Endothelial cell of umbilical vein (primary cell): ENCODE results near the gene PITPNM2. TPM values are rescaled to one million over a fixed set of nuclear protein-coding genes. Genes with fewer than 3 reads are reported as not detected.

Source experiments
- BruUV-seq: library from RNA; stranded (reverse); fragments of 400-500 nt; replicated peaks from 2 replicates; lab custom pipeline; 2021; lab: Mats Ljungman, UMichigan
- CTCF ChIA-PET: fragments of 300-600, 350-600 bp; sonication (Branson Sonifier 250); formaldehyde crosslinking; loops from one replicate; lab custom pipeline; 2021; ENCODE audit warnings: antibody characterized with exemption, inconsistent platforms; lab: Charles Lee
- POLR2A ChIA-PET: fragments of 300-600, 350-600 bp; sonication (Branson Sonifier 250); formaldehyde crosslinking; loops from one replicate; lab custom pipeline; 2021; ENCODE audit warnings: antibody characterized with exemption, inconsistent platforms; lab: Charles Lee
- DNase-seq: peaks from one replicate; pipeline ENCODE4 v3.0.0-alpha.2; 2011; ENCODE audit warnings: low read depth, low spot score
- FAIRE-seq: peaks from 2 replicates; lab custom pipeline; 2011; peaks lifted over from hg19 to GRCh38; lab: Jason Lieb, UNC
- H2AFZ ChIP-seq: 2 replicates; pipeline ENCODE4 v1.6.0; 2012; ENCODE audit warnings: low read depth, low read length, control low read depth, inconsistent platforms
- H3K27ac ChIP-seq: 2 replicates; pipeline ENCODE4 v1.5.1; 2011; ENCODE audit warnings: low read depth, mild to moderate bottlenecking, control low read depth, low read length, moderate library complexity; ENCODE audit not compliant: insufficient read depth
- H3K27me3 ChIP-seq, 2 experiments: 2 replicates each; pipeline versions ENCODE4 v1.6.0 to v1.6.1; 2011; ENCODE audit warnings: low read length in 2 of 2, mixed read lengths in 1 of 2; ENCODE audit not compliant: control insufficient read depth in 2 of 2, insufficient read depth in 2 of 2
- H3K36me3 ChIP-seq, 2 experiments: 2 replicates in 1 of 2; 3 replicates in 1 of 2; pipeline ENCODE4 v1.5.1; 2011; ENCODE audit warnings: low read length in 2 of 2, mild to moderate bottlenecking in 1 of 2, moderate library complexity in 1 of 2; ENCODE audit not compliant: control insufficient read depth in 2 of 2, insufficient read depth in 2 of 2; ENCODE audit errors: extremely low read depth in 1 of 2
- H3K4me1 ChIP-seq: 3 replicates; pipeline ENCODE4 v1.5.1; 2011; ENCODE audit warnings: mild to moderate bottlenecking, low read length; ENCODE audit not compliant: control insufficient read depth, insufficient read depth; ENCODE audit errors: extremely low read depth
- H3K4me2 ChIP-seq: 2 replicates; pipeline ENCODE4 v1.6.1; 2011; ENCODE audit warnings: low read length, control low read depth, mixed read lengths; ENCODE audit not compliant: insufficient read depth
- H3K4me3 ChIP-seq, 3 experiments: fragments of 200-600 bp in 1 of 3; sonication (generic), shearing (Covaris generic) in 1 of 3; replicated peaks in 1 of 3; 2 replicates each; pipeline ENCODE4 v1.5.1; 2011 to 2016; ENCODE audit warnings: control low read depth in 3 of 3, low read length in 3 of 3, mild to moderate bottlenecking in 2 of 3, inconsistent platforms in 1 of 3, low read depth in 1 of 3, moderate library complexity in 1 of 3; ENCODE audit not compliant: insufficient read depth in 1 of 3
- H3K79me2 ChIP-seq: 2 replicates; pipeline ENCODE4 v1.6.0; 2012; ENCODE audit warnings: low read length, inconsistent platforms; ENCODE audit not compliant: control insufficient read depth, insufficient read depth
- H3K9ac ChIP-seq: replicated peaks from 2 replicates; pipeline ENCODE3; 2011; ENCODE audit warnings: low read length, control low read depth; ENCODE audit not compliant: insufficient read depth; ENCODE audit errors: extremely low read depth
- H3K9me1 ChIP-seq: replicated peaks from 3 replicates; pipeline ENCODE4 v1.6.0; 2011; ENCODE audit warnings: mild to moderate bottlenecking, low read length; ENCODE audit not compliant: control insufficient read depth, insufficient read depth; ENCODE audit errors: extremely low read depth
- H3K9me3 ChIP-seq: replicated peaks from 2 replicates; pipeline ENCODE4 v1.5.1; 2012; ENCODE audit warnings: low read length, inconsistent platforms; ENCODE audit not compliant: control insufficient read depth, insufficient read depth
- H4K20me1 ChIP-seq: replicated peaks from 2 replicates; pipeline ENCODE3; 2011; ENCODE audit warnings: mild to moderate bottlenecking, low read length; ENCODE audit not compliant: control insufficient read depth, insufficient read depth; ENCODE audit errors: extremely low read depth
- CTCF ChIP-seq, 2 donors: IDR thresholded peaks; 1 replicate in 1 of 2; 2 replicates in 1 of 2; pipeline ENCODE4 v1.5.1; 2011; ENCODE audit warnings: low read length in 2 of 2, mild to moderate bottlenecking in 2 of 2, moderate library complexity in 2 of 2, control low read depth in 1 of 2, inconsistent platforms in 1 of 2, low read depth in 1 of 2; ENCODE audit not compliant: insufficient read depth in 1 of 2; ENCODE audit errors: extremely low read depth in 1 of 2
- EZH2 ChIP-seq: IDR thresholded peaks from 2 replicates; pipeline ENCODE4 v1.6.1; 2012; ENCODE audit warnings: borderline replicate concordance, low read depth, mild to moderate bottlenecking, moderate library complexity, low read length, inconsistent platforms; ENCODE audit not compliant: severe bottlenecking
- FOS ChIP-seq: IDR thresholded peaks from 2 replicates; pipeline ENCODE4 v1.6.1; 2011; ENCODE audit warnings: mild to moderate bottlenecking, low read length, moderate library complexity, borderline replicate concordance; ENCODE audit not compliant: insufficient read depth
- GATA2 ChIP-seq: IDR thresholded peaks from 2 replicates; pipeline ENCODE4 v1.7.0; 2011; ENCODE audit warnings: low read depth, mild to moderate bottlenecking, moderate library complexity, mixed read lengths, low read length; ENCODE audit not compliant: insufficient read length, insufficient read depth
- JUN ChIP-seq: IDR thresholded peaks from 2 replicates; pipeline ENCODE4 v1.6.1; 2011; ENCODE audit warnings: borderline replicate concordance, low read depth; ENCODE audit not compliant: insufficient read length, insufficient read depth
- MAX ChIP-seq: IDR thresholded peaks from 2 replicates; pipeline ENCODE4 v1.6.1; 2011; ENCODE audit not compliant: insufficient read depth, insufficient read length
- MYC ChIP-seq: IDR thresholded peaks from one replicate; pipeline ENCODE4 v1.6.1; 2011; ENCODE audit warnings: mild to moderate bottlenecking, low read depth, low read length
- POLR2A ChIP-seq: IDR thresholded peaks from 2 replicates; pipeline ENCODE4 v1.6.1; 2012; ENCODE audit warnings: low read depth, mild to moderate bottlenecking, control low read depth, low read length
- POLR2AphosphoS5 ChIP-seq: IDR thresholded peaks from 2 replicates; pipeline ENCODE4 v1.6.1; 2012; ENCODE audit warnings: low read depth, mild to moderate bottlenecking, control low read depth, low read length, moderate library complexity; ENCODE audit not compliant: insufficient read depth
- dilution Hi-C: fragments of 300-500 bp; cut with MboI; formaldehyde crosslinking; loops from one replicate; pipeline ENCODE4 v1.15.0; 2019; ENCODE audit warnings: low sequenced_read_pairs; ENCODE audit not compliant: extremely low pct_ligation_motif_present
- intact Hi-C: fragments of 100-400 bp; cut with micrococcal nuclease; formaldehyde crosslinking; loops from one replicate; pipeline ENCODE4 v1.10.0; 2022
- polyA plus RNA-seq, 4 experiments: library from polyadenylated mRNA; depleted of rRNA in 3 of 4; stranded (reverse) in 3 of 4; unstranded in 1 of 4; fragments of >200 nt; gene quantifications; 2 replicates each; pipeline versions ENCODE4 v1.2.1 to v1.2.3, GENCODE V29; 2011 to 2012; ENCODE audit warnings: missing spikeins in 1 of 4
- total RNA-seq: library from RNA; stranded (reverse); gene quantifications from 2 replicates; pipeline ENCODE4 v1.2.3, GENCODE V29; 2021

PITPNM2 gene
- total and polyA plus RNA-seq, 2 donors (not counting 3 experiments of a cell fraction or from before 2014, with no cell fraction given) = 4.2 to 15.9 TPM

- POLR2A ChIA-PET = no interaction called here
Observed at GRCh38 chr12:123119808-123120207, 31.1 kb downstream of the PITPNM2 start.

More at GRCh38 chr12:123119808-123120207, 31.1 kb downstream of the PITPNM2 start:
- no TSS peak for BruUV-seq
- dilution Hi-C loops = no loop called here
- H3K9ac ChIP-seq = no peak overlapping the region
- no peak overlapping the region for H3K4me3 ChIP-seq
- no peaks in the 10 kb centered on the region for H3K36me3 ChIP-seq
- no peak for TF ChIP-seq JUN
- no peak for TF ChIP-seq MAX
- no peak for TF ChIP-seq FOS
- TF ChIP-seq POLR2A = no peak
- TF ChIP-seq CTCF (IDR thresholded peaks at IDR 0.05; ENCODE audit: extremely low read depth in 1 of 2, insufficient read depth in 1 of 2, low read depth in 1 of 2, low read length in 2 of 2) = no peak
- TF ChIP-seq GATA2 = no peak
- TF ChIP-seq EZH2 = no peak
- no peak for TF ChIP-seq MYC
- TF ChIP-seq POLR2AphosphoS5 = no peak
- DNase-seq (no peak), FAIRE-seq (no peak)
- H3K4me1 ChIP-seq = peaks cover 3% of the 10 kb centered on the region
- no peaks in the 10 kb centered on the region for H3K27me3 ChIP-seq
- H4K20me1 ChIP-seq = no peaks in the 10 kb centered on the region
- intact Hi-C loops = no loop called here
- no peak overlapping the region for H2AFZ ChIP-seq
- no peak overlapping the region for H3K27ac ChIP-seq
- no peak overlapping the region for H3K4me2 ChIP-seq
- no peaks in the 10 kb centered on the region for H3K9me1 ChIP-seq
- no peaks in the 10 kb centered on the region for H3K9me3 ChIP-seq
- H3K79me2 ChIP-seq = no peaks in the 10 kb centered on the region
- CTCF ChIA-PET = no interaction called here
